Measurements from ENCODE around the gene DIPK1C. TPM values are rescaled to one million over a fixed set of nuclear protein-coding genes. Genes with fewer than 3 reads are reported as not detected.

Gene DIPK1C
- total RNA-seq, 1 donor, result not detected

DNA sequence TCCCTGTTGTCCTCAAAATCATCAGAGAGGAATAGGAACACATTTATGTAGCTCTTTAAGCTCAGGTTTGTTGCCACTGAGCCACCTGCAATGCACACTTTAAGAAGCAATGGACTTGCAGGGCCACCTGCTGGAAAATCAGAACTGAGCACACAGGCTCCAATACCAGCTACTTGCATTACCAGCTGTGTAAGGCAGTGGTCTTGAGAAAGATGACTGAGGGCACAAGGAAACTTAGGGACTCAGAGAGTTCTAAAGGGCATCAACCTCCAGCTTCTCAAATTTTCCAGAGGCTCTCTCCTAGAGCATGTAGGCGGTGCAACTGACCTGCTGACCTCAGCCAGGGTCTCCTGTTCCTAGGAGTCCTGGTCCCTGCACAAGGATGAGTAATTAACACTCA is 36.6 kb upstream of the DIPK1C start:
- no peak overlapping the region for H3K4me3 ChIP-seq (ENCODE audit: low read length)
- peaks cover 27% of the 10 kb centered on the region for H3K4me1 ChIP-seq (ENCODE audit: insufficient read depth, low read length)
- no peaks in the 10 kb centered on the region for H3K9me3 ChIP-seq (ENCODE audit: low read depth, low read length)
- no peaks in the 10 kb centered on the region for H3K27me3 ChIP-seq (ENCODE audit: insufficient read depth, low read length)

DNA sequence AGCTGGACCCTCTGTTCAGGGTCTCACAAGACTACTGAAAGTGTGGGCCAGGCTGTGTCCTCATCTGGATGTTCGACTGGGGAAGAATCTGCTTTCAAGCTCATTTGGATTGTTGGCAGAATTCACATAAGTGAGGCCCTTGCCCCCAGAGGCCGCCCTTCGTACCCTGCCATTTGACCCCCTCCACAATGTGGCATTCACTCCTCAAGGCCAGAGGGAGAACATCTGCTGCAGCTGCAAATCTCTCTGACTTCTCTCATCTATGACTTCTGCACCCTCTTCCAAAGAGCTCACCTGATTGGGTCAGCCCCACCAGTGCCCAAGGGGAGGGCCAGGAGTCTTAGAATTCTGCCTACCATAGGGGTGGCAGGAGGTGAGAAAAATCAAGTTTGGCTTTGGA is 35.2 kb upstream of the DIPK1C start:
- Histone ChIP-seq H3K9me3 (ENCODE audit: low read depth, low read length) (no peaks in the 10 kb centered on the region), H3K27me3 (ENCODE audit: insufficient read depth, low read length) (no peaks in the 10 kb centered on the region), H3K4me3 (ENCODE audit: low read length) (no peak overlapping the region), H3K4me1 (ENCODE audit: insufficient read depth, low read length) (peaks cover 13% of the 10 kb centered on the region)

DNA sequence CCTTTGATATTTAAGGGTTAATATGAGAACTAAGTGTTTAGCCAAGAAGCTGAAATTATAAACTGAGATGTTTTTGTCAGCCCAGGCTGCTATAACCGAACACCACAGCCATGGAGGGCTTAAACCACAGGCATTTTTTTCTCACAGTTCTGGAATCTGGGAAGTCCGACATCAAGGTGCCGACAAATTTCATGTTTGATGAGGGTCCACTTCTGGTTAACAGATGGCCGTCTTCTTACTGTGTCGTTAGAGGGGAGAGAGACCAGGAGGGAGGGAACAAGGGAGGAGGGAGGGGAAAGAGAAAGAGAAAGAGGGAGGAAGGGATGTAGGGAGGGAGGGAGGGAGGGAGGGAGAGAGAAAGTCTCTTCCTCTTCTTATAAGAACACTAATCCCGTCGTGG is 32.6 kb upstream of the DIPK1C start:
- H3K9me3 ChIP-seq (ENCODE audit: low read depth, low read length), result no peaks in the 10 kb centered on the region
- no peaks in the 10 kb centered on the region for H3K27me3 ChIP-seq (ENCODE audit: insufficient read depth, low read length)
- H3K4me1 ChIP-seq (ENCODE audit: insufficient read depth, low read length), result peaks cover 3% of the 10 kb centered on the region
- H3K4me3 ChIP-seq (ENCODE audit: low read length), result no peak overlapping the region

DNA sequence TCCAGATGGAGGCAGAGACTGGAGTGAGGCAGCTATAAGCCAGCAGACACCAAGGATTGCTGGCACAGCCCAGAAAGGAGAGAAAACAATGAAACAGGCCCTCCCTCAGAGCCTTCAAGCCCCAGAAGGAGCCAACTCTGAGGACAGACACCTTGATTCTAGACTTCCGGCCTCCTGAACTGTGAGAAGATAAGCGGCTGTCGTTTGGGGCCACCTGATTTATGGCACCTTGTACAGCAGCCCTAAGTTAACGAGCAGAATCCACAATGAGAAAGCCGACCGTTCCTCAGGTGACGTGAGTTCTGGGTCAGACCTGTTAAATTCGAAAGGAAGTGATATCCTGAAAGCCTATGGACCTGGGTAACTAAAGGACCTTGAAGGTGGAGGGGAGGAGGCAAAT is 31.8 kb upstream of the DIPK1C start:
- H3K4me3 ChIP-seq (ENCODE audit: low read length), result no peak overlapping the region
- H3K9me3 ChIP-seq (ENCODE audit: low read depth, low read length), result no peaks in the 10 kb centered on the region
- H3K27me3 ChIP-seq (ENCODE audit: insufficient read depth, low read length), result no peaks in the 10 kb centered on the region
- H3K4me1 ChIP-seq (ENCODE audit: insufficient read depth, low read length), result peaks cover 7% of the 10 kb centered on the region

DNA sequence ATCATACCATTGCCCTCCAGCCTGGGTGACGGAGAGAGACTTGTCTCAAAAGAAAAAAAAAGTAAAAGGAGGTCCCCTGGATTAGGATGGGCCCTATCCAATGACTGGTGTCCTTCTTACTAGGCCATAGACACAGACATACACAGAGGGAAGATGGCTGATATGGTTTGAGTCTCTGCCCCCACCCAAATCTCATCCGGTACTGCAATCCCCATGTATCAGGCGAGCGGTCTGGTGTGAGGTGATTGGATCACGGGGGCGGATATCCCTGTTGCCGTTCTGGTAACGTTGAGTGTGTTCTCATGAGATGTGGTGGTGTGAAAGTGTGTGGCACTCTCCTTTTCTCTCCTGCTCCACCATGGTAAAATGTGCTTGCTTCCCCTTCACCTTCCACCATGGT is 31.2 kb upstream of the DIPK1C start:
- H3K27me3 ChIP-seq (ENCODE audit: insufficient read depth, low read length), result no peaks in the 10 kb centered on the region
- no peaks in the 10 kb centered on the region for H3K9me3 ChIP-seq (ENCODE audit: low read depth, low read length)
- no peak overlapping the region for H3K4me3 ChIP-seq (ENCODE audit: low read length)
- peaks cover 7% of the 10 kb centered on the region for H3K4me1 ChIP-seq (ENCODE audit: insufficient read depth, low read length)

DNA sequence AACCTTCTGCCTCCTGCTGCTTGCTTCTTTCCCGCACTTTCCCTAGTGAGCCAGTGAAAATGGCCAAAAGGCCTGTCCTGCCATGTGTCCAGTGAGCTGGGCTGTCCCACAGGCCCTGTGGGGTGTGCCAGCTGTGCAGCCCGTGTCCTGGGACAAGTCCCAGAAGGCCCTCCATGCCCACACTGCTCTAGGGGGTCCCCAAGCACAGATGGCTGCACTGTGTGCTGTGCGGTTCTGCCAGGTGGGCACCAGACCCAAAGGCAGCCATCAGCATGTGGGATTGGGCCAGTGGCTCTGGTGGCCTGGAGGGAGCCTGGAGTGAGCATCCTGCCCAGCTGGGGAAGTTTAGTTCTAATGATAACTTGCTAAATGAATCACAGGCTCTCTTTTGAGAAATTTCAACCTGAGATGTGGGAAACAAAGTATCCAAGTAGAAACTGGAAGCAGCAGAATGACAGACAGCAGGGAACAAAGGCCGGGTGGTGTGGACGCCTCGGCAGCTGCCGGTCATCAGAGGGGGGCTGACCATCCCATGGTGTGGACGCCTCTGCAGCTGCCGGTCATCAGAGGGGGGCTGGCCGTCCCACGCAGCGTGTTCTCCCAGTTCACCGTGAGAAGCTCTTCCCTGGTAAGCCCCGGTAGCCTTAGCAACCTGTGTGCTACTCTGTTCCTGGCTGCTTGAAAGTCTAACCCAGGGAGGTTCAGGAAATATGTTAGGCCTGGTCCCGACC is 29.2 kb upstream of the DIPK1C start:
- Histone ChIP-seq H3K4me3 (ENCODE audit: low read length) (no peak overlapping the region), H3K9me3 (ENCODE audit: low read depth, low read length) (no peaks in the 10 kb centered on the region), H3K4me1 (ENCODE audit: insufficient read depth, low read length) (peaks cover 10% of the 10 kb centered on the region), H3K27me3 (ENCODE audit: insufficient read depth, low read length) (no peaks in the 10 kb centered on the region)

DNA sequence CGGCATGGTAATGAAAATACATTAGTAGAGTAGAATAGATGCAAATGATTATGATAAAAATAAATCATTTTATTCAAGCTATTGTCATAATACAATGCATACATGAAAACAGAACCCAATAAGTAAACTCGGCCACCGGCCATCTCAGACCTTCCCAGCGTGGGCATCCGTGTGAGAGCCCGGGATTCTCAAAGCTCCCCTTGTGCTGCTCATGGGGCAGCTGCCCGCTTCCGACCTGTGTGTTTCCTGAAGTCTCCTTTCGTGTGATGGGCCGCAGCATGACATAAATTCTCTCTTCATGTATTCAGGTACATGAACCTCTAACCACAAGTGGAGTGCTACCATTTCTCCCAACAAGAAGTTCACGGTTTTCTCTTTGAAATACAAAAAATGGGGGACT is 25.6 kb upstream of the DIPK1C start:
- no peak overlapping the region for H3K4me3 ChIP-seq (ENCODE audit: low read length)
- peaks cover 43% of the 10 kb centered on the region for H3K4me1 ChIP-seq (ENCODE audit: insufficient read depth, low read length)

DNA sequence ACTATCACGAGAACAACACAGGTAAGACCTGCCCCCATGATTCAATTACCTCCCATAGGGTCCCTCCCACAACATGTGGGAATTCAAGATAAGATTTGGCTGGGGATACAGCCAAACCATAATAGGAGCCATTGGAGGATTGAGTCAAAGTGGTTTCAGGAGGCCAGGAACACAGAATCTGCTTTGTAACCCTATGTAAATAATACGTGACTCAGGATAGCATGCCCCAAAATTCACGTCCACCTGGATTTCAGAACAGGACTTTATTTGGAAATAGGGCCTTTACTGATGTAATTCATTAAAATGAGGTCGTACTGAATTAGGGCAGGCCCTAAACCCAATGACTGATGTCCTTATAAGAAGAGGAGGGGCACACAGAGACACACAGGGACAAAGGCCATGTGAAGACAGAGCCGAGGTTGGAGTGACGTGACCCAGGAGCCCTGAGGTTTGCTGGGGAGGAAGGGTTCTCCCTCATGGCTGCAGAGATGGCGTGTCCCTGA is 23.1 kb upstream of the DIPK1C start:
- Histone ChIP-seq H3K4me3 (ENCODE audit: low read length) (no peak overlapping the region), H3K9me3 (ENCODE audit: low read depth, low read length) (no peaks in the 10 kb centered on the region), H3K27me3 (ENCODE audit: insufficient read depth, low read length) (no peaks in the 10 kb centered on the region), H3K4me1 (ENCODE audit: insufficient read depth, low read length) (peaks cover 43% of the 10 kb centered on the region)

More for the DNA sequence above, 25.6 kb upstream of the DIPK1C start:
- Histone ChIP-seq H3K9me3 (ENCODE audit: low read depth, low read length) (no peaks in the 10 kb centered on the region), H3K27me3 (ENCODE audit: insufficient read depth, low read length) (no peaks in the 10 kb centered on the region)

DNA sequence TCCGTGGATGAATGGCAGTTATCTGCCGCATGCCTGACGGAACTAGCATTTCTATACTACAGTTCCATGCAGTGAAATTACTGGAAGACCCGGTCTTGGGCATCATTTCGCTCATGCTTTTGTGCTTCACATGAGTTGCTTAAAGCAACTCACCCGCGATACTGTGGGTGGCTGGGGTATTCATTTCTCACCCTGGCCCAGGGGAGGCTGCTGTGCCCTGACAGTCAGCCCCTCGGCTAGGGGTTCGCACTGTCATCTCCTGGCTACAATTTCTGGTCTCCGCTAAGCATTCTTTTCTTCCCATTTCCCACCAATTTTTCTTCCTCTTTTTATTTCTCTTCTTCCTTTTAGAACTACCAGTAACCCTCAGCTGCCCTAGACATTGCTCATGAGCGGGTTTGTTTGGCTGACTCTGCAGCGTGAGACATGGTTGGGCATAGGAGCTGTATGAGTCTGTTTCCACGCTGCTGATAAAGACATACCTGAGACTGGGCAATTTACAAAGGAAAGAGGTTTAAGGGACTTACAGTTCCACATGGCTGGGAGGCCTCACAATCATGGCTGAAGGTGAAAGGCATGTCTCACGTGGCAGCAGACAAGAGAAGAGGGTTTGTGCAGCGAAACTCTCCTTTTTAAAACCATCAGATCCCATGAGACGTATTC is 22.5 kb upstream of the DIPK1C start:
- Histone ChIP-seq H3K4me3 (ENCODE audit: low read length) (no peak overlapping the region), H3K4me1 (ENCODE audit: insufficient read depth, low read length) (peaks cover 40% of the 10 kb centered on the region), H3K27me3 (ENCODE audit: insufficient read depth, low read length) (no peaks in the 10 kb centered on the region), H3K9me3 (ENCODE audit: low read depth, low read length) (no peaks in the 10 kb centered on the region)

DNA sequence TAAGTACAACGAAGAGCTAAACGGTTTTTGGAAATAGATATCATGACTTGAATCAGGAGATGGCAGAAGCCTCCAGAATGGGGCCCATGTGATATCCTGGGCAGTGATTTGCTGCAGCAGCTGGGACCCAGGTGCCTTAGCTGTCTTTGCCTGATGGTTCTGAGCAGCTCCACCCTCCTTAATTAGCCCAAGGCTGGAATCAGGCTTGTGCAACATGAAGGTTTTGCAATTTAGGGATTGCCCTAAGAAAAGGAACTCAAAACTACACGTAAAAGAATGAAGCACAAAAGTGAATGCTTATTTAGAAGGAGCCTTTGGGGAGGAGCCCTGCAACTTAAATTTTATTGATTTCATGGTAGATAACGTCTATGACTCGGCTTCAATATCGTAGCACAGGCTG is 21.8 kb upstream of the DIPK1C start:
- Histone ChIP-seq H3K27me3 (ENCODE audit: insufficient read depth, low read length) (no peaks in the 10 kb centered on the region), H3K4me3 (ENCODE audit: low read length) (no peak overlapping the region), H3K4me1 (ENCODE audit: insufficient read depth, low read length) (peaks cover 36% of the 10 kb centered on the region), H3K9me3 (ENCODE audit: low read depth, low read length) (no peaks in the 10 kb centered on the region)

DNA sequence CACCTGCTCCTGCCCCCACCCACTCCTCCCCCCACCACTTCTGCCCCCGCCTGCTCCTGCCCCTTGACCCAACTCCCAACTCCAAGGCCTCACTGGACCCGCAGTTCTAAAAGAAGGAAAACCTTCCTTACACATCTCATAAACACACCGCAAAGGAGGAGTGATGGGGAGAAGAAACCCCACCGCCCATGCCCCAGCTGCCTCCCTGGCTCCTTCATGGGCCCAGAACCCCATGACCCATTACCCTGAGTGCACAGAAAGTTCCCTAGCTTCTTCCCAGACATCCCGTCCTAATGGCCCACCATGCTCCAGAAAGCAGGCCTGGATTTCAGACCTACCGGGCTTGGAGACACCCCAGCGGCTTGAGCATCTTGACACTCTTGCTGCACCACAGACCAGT is 21.2 kb upstream of the DIPK1C start:
- no peak overlapping the region for H3K4me3 ChIP-seq (ENCODE audit: low read length)
- H3K9me3 ChIP-seq (ENCODE audit: low read depth, low read length), result no peaks in the 10 kb centered on the region
- H3K27me3 ChIP-seq (ENCODE audit: insufficient read depth, low read length), result no peaks in the 10 kb centered on the region
- peaks cover 36% of the 10 kb centered on the region for H3K4me1 ChIP-seq (ENCODE audit: insufficient read depth, low read length)

DNA sequence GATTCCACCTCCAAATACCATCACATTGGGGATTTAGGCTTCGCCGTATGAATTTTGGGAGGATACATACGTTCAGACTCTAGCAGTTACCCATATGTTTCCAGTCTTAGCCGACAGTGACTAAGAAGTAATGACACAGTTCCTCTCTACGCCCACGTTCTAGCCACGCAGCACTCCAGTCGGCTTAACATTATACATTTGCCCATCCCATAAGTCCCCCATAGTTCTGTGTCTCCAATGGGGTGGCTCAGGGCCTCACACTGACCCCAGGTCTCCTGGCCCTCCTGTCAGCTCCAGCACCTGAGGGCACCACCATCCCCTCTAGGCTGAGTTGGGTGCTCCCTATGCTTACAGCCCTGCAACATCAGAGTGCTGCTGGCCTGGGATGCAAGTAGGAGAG is 20.7 kb upstream of the DIPK1C start:
- Histone ChIP-seq H3K4me1 (ENCODE audit: insufficient read depth, low read length) (peaks cover 36% of the 10 kb centered on the region), H3K27me3 (ENCODE audit: insufficient read depth, low read length) (no peaks in the 10 kb centered on the region), H3K4me3 (ENCODE audit: low read length) (no peak overlapping the region), H3K9me3 (ENCODE audit: low read depth, low read length) (no peaks in the 10 kb centered on the region)

DNA sequence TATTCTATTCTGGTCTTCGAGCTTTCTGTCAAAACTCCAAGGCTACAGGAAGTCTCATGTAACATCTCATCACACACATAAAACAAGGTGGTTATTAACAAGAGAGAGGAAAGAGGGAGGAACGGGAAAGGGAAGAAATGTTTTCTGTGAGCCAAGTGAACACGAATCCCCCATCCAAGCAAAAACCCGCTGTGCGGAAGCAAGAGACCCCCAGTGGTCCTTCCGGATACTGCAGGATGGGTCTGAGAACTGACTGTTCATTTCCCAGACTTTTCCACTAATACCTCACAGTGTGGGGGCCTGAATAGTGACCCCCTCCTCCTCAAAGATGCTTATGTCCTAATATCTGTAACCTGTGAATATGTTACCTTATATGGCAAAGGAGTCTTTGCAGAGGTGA is 19.0 kb upstream of the DIPK1C start:
- no peaks in the 10 kb centered on the region for H3K9me3 ChIP-seq (ENCODE audit: low read depth, low read length)
- no peaks in the 10 kb centered on the region for H3K27me3 ChIP-seq (ENCODE audit: insufficient read depth, low read length)
- no peak overlapping the region for H3K4me3 ChIP-seq (ENCODE audit: low read length)
- peaks cover 32% of the 10 kb centered on the region for H3K4me1 ChIP-seq (ENCODE audit: insufficient read depth, low read length)

DNA sequence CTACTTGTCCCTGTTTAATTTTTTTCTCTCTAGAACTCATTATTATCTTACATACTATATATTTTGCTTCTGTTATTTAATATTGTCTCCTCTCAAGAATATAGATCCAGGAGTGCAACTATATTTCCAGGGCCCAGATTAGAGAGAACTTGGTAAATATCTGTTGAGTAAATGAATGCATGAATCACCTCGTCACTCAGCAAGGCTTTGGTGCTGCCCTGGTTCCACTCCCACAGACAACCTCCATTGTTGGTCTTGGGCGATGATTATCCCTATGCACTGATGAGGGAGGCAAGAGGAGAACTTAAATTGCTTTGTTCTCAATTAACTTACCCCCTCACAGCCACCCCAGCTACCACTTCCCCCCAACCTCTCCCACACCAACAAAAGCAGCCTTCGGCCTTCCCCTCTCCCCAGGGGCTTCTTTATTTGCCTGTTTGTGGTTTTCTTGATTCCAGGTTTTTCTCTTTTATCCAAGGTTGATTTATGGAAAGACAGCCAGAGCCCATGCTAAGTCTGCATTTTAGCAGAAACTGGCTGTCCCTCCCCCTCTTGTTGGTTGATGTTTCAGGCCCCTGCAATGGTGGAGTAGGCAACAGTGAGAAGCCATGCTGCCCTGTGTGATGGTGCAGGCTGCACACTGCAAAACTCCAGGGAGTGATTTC is 17.0 kb upstream of the DIPK1C start:
- Histone ChIP-seq H3K27me3 (ENCODE audit: insufficient read depth, low read length) (no peaks in the 10 kb centered on the region), H3K4me3 (ENCODE audit: low read length) (no peak overlapping the region), H3K4me1 (ENCODE audit: insufficient read depth, low read length) (peaks cover 12% of the 10 kb centered on the region), H3K9me3 (ENCODE audit: low read depth, low read length) (no peaks in the 10 kb centered on the region)

DNA sequence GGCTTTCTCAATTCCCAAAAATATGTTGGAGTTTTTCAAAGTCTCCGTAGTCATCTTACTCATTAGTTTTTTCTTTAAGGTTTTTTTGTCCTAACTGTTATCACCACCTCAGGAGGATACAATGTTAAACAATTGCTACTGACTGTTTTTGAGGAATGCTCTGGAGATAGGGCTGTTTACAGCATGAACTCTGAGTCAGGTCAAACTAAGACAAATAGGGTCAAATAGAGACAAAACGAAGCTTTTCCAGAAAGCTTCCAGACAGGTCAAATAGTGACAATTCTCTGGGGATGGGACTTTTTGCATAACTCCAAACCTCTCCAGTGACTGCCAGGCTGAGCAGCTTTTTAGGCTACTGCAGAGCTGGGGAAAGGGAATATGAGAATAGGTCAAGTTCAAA is 15.2 kb upstream of the DIPK1C start:
- Histone ChIP-seq H3K27me3 (ENCODE audit: insufficient read depth, low read length) (no peaks in the 10 kb centered on the region), H3K4me1 (ENCODE audit: insufficient read depth, low read length) (no peaks in the 10 kb centered on the region), H3K9me3 (ENCODE audit: low read depth, low read length) (no peaks in the 10 kb centered on the region), H3K4me3 (ENCODE audit: low read length) (no peak overlapping the region)

Data from mononuclear cell (primary cell).